Measurements from ENCODE around the gene DSC3.
"Not testable (repeated sequence)": the region's sequence is repeated elsewhere in the genome, so short reads cannot be mapped to it uniquely, and the experiment has no call there.

Gene DSC3

DNA sequence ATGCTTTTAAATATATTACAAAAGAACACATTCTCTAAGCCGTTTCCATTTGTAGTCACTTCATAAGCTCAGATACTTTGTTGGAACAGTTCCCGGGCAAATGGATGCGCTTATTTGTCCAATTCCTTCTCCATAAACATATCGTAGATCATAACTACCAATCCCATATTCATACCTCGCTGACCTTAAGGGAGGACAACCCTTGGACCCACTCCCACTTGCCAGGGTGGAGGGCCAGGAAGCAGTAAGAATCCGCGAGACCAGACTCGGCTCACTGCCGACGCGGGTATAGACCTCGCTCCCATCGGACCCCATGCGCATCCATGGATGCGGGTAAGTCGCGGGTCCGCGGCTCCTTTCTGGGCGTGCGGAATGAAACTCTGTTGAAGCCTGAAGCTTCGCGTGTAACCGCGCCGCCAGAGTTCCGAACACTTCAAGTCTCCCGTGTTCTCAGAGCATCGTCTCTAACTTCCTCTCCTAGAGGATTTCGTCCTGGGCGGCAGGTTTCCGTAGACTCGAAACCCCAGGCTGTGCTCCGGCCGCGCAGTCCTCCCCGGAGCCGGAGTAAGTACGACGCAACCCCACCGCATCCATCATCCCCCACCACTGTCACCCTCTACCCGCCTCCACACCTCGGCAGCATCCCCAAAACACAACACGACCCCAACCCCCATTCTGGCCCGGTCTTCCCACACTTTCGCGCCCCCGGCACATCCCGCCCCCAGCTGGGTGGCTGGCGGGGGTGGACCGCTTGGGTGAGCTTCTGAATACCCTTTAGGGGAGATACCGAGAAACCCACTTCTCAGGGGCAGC lies 1.1 kb downstream of the DSC3 start:
- DNase-seq (ENCODE audit: low spot score), result no peak

DNA sequence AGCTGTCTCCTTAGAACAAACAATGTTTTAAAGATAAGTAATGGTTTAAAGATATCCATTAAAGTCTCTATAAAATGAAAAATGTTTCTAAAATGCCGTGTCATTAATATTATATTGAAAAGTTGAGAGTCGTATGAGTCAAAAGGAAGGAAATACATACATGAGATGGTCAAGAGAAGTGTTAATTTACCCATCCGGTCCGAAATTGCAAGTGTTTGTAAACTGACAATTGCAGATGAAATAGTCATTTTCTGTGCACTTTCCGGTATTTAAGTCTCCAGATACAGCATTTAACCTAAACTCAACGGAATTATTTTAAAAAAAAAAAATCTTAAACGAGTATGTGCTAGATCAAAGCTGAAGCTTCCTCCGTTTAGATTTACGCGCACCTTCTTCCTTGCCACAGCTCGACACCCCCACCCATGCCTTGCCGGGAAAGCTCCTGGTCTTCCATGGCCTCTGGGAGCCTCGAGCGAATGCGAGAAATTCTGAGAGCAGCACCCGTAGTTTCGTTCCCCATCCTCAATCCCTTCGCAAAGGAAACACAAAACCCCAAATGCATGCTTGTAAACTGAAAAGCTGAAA lies 1.8 kb downstream of the DSC3 start:
- DNase-seq (ENCODE audit: low spot score), result no peak

DNA sequence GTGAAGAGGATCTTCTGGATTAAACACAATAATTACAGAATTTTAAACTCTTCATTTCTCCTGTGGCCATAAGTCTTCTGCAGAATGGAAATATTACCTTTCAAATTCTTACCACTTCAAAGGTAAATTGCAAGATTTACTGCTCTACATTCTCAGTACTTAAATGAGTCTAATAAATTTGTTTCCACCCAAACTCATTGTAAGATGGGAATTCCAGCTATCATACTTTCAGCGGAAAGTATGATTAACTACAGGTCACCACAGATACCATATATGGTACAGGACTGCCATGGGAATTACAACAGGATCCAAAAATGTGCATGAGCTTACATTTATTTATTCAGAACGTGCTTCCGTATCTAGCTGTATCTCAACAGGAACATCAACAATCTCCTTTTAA lies 3.1 kb downstream of the DSC3 start:
- no peak for DNase-seq (ENCODE audit: low spot score)

DNA sequence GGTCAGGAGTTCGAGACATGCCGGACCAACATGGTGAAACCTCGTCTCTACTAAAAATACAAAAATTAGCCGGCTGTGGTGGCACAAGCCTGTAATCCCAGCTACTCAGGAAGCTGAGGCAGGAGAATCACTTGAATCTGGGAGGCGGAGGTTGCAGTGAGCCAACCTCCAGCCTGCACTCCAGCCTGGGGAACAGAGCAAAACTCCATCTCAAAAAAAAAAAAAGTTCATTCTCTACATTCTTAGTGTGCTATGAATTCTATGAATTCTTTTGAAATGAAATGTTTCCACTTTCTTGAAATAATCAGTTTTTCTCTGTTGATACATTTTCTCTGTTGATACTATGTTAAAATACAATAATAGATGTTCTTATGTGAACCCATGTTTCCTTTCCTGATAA lies 4.9 kb downstream of the DSC3 start:
- not testable (repeated sequence) for DNase-seq (ENCODE audit: low spot score)

DNA sequence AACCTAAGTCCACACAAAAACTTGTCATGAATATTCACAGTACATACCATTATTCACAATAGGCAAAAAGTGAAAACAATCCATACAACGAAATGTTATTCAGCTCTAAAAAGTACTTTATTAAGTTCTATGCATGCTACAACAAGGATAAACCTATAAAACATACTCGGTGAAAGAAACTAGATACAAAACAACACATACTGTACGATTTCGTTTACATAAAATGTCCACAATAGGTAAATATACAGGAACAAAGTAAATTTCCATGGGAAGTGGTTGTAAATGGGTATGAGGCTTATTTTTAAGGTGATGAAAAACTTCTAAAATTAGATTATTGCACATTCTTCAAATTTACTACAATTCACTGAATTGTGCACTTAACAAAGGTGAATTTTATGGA lies 8.0 kb downstream of the DSC3 start:
- no peak for DNase-seq (ENCODE audit: low spot score)

DNA sequence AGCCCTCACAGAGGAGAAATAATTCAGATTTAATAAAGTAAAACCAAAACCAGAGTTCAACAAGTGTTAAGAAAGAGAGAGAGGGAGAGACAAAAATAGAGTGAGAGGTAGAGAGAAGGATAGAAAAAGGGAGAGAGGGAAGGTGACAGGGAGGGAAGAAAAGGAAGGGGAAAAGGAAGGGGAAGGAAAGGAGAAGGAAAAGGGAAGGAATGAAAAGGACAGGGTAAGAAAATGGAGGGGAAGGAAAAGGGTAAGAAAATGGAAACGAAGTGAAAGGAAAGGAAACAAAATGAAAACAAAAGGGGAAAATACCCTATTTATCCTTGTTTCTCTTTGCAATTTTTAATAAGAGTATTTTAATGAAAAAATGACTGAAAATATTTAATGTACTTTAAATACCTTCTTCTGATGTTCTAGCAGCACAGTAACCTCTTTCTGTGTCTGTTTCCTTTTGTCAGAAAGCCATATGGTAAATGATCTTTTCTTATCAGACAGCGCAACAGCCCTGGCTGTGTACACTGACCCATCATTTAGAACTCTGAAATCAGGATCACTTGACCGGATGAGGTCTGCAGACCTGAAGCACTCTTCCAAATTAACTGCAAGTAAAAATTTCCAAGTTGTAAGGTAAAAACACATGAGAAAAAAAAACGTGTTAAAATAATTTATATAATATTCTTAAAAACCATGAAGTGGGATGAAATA lies 11.8 kb downstream of the DSC3 start:
- no peak for DNase-seq (ENCODE audit: low spot score)

DNA sequence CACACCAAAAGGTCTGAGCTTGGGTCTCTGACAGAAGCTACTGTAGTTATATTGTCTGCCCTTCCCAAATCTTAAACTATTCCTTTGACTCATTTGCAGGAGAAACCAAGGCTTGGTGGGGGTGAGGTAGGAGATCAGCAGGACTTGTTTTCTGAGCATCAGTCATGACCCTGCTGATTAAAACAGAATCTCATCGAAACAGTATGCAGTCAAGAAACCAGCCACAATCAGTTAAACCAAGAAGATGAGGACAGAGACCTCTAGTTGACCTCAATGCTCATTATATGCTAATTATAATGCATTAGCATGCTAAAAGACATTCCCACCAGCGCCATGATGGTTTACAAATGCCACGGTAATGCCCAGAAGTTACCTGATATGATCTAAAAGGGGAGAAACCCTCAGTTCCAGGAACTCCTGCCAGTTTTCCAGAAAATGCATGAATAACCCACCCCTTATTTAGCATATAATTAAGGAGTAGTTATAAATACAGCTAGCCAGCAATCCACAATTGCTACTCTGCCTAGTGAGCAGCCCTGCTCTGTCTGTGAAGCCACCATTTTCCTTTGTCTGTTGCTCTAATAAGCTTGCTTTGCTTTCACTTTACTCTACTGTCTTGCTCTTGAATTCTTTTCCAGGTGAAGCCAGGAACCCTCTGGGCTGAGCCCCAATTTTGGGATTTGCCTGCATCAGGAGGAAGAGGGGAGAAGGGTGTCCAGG lies 26.7 kb downstream of the DSC3 start:
- DNase-seq (ENCODE audit: low spot score), result no peak

DNA sequence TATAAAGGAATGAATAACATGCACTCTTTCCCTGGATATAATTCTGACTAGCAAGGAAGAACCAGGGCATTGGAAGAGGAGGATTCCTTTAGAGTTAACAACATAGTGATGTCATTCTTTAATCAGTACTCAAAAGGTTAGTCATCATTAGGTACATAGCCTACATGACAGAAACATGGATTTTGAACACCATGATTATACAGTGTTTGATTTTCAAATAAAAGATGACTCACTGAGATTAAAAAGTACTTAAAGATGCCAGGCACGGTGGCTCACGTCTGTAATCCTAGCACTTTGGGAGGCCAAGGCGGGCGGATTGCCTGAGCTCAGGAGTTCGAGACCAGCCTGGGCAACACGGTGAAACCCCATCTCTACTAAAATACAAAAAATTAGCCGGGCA lies 31.1 kb downstream of the DSC3 start:
- DNase-seq (ENCODE audit: low spot score), result not testable (repeated sequence)

DNA sequence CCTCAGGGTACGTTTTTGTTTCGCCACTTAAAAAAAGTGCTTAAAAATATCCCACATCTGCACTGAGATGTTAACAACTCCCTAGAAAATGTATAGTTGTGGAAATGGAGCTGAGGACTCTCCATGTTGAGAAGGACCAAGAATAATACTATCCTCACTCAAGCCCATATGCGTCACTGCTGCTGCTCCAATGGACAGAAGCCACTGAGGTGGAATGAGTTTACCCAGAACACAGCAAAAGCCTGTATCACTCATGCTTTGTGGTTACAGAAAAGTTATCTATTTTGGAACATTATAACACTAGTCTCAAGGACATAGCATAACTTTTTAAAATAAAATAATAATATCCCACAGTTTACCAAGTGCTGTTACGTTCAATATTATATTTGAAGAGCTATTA lies 31.9 kb downstream of the DSC3 start:
- DNase-seq (ENCODE audit: low spot score), result no peak

DNA sequence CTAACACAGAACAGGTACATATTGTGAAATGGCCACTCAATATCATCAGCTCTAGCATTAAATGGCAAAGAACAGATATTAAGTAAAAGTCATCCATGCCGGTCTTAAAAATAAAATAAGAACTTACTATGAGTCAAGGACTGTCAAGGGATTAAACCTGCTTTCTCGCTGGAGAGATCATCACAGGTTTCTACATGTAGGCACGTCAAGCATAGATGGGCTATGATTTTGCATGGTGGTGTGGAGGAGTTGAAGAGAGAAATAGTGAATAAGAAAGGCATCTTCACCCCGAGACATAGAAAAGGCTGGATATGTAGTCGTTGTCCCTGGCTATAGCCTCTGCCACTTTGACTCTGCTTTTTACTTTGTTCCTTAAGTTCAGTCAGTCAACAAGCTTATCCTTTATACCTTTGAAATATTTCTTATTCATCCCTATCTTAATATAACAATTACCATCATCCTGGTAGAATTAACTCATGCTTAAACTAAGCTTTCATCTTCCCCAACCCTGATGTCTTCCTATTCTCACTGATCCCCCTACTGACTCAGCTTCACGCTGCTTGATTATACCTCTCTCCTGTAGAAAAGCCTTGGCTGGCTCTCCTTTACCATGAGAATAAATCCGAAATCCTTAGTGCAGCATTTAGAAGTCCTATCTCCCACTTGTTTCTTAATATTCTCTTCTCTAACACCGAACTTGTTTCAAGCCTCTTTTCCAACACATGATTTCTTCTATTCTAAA lies 42.5 kb downstream of the DSC3 start:
- DNase-seq (ENCODE audit: low spot score), result no peak

DNA sequence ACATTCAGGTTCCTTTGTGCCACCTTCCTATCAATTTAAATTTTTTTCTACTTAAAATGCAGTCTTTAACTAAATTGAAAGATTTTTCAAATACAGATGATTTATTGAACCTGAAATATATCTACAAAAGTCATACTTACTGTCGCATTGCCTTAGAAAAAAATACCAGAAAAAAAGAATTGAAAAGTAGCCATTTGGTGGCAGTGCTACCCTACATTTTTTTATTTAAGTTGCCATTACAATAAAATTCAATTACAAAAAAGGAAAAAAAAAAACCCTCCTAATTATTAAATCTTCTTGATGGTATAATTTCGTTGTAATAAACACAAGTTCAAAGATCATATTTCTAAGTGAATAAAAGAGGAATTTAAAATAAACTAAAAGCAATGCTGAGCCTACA lies 43.4 kb downstream of the DSC3 start:
- DNase-seq (ENCODE audit: low spot score), result no peak

DNA sequence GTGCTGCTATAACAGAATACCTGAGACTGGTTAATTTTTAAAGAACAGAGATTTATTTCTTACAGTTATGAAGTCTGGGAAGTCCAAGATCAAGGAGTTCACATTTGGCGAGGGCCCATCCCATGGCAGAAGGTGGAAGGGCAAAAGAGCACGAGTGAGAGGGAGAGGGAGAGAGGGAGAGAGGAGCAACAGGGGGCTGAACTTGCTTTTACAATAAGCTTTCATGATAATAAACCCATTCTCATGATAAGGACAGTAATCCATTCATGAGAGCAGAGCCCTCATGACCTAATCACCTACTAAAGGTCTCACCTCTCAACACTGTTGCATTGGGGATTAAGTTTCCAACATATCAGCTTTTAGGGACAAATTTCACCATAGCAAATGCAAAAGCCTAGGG lies 45.3 kb downstream of the DSC3 start:
- DNase-seq (ENCODE audit: low spot score), result no peak

DNA sequence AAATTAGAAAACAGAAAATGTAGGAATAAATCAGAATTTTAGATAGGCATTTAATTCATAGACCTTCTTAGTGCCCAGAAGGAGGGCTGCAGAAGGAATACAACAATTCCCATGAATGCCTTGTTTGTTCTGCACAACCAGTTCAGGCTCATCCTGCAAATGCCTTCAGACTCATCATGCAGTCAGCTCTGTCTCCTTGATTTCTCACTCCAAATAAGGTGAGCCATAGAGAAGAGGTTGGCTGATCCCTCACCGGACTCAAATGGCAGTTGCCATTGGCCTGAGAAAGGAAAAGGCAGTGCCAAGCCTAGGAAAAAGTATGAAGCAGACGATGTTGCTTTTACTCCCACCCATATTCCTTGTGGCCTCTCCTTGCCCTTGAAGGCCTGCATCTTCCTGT lies 50.3 kb downstream of the DSC3 start:
- DNase-seq (ENCODE audit: low spot score), result no peak

DNA sequence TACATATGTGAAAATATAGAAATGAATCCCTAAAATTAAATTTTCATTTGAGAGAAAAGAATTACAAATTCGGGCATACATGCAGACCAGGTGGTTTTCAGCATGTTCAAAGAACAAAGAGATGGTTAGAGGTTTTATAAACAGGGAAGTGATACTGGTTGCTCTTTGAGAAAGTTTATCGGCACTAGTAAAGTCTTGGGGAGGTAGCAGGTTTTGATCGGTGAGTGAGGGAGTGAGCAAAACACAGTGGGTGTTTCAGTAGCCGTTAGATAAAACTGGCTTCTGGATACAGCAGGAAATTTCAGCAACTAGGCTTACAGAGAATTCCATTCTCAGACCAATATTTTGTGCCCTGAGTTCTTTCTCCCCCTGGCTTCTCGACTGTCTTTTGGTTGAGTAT lies 51.1 kb downstream of the DSC3 start:
- no peak for DNase-seq (ENCODE audit: low spot score)

DNA sequence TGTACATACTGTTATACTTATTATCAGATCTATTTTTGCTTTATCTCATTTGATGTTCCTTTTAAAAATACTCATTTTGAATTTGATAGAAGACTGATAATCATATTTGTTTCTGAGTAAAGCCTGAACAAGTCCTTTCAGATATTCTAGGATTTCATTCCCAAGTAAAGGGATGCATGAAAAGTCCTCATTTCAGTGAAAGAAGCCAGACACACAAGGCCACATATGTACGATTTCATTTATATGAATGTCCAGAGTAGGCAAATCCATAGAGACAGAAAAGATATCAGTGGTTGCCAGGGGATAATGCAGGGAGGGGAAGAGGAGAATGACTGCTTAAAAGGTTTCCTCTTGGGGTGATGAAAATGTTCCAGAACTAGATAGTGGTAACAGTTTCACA lies 53.4 kb downstream of the DSC3 start:
- no peak for DNase-seq (ENCODE audit: low spot score)

DNA sequence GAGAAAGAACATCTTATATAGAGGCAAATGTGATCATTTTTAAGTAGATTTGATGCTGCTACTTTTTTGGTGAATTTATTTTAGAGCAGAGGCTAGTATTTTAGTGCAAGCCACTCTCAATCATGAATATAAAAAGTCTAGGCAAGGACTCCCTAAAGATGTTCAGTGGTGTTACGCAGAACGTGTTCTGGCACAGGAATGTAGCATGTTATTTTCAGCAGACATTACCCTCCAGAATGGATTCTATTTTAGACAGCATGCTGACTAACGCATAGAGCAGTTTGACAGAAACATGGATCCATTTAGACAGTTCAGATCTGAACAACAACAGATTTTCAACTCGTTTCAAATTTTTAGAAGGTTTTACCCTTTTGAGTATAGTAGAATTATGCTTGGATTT lies 54.1 kb downstream of the DSC3 start:
- no peak for DNase-seq (ENCODE audit: low spot score)

DNA sequence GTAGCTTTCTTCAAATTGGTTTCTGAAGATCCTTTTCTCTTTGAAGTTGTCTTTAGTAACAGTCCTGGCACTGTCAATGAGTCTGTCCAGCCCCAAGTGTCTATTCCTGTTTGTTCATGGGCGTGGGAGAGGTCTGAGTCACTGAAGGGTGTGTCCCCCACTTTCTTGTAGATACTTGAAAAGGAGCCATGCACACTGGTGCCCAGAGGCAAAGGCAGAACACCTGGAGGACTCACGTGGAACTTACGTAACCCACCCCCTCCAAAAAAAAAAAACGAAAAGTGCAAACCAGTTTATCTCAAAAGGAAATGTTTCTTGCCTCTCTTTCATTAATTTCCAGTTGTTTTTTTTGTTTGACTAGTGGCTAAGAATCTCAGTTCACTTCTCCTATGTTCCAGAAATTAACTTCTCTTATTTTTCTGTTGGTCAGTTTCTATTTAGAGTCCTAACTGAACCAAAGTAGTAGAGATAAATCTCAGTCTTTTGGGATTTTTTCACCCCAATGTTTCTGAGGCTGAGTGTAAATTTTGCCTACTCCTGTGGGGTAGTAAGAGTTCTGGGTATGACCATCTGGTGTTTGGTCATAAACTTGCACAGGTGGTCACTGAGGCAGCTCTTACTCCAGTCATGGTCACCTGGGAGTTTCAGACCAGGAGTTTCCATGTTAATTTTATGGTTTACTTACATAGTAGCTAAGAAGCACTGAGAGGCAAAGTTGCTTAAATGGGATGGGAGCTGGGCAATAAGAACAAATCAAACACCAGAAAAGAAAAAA lies 54.9 kb downstream of the DSC3 start:
- DNase-seq (ENCODE audit: low spot score), result no peak

DNA sequence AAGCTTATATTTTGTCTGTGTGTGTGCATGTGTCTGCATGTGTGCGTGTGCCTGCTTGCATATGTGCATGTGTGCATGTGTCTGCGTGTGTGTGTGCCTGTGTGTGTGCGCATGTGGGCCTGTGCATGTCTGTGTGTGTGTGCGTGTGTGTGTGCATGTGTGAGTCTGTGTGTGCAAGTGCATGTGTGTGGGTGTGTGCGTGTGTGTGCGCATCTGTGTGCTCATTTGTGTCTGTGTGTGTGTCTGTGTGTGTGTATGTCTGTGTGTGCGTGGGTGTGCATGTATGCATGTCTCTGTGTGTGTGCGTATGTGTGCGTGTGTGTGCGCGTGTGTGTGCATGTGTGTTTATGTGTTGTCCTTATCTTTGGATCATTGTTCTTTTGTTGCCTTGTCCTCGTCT lies 56.8 kb downstream of the DSC3 start:
- DNase-seq (ENCODE audit: low spot score), result no peak

DNA sequence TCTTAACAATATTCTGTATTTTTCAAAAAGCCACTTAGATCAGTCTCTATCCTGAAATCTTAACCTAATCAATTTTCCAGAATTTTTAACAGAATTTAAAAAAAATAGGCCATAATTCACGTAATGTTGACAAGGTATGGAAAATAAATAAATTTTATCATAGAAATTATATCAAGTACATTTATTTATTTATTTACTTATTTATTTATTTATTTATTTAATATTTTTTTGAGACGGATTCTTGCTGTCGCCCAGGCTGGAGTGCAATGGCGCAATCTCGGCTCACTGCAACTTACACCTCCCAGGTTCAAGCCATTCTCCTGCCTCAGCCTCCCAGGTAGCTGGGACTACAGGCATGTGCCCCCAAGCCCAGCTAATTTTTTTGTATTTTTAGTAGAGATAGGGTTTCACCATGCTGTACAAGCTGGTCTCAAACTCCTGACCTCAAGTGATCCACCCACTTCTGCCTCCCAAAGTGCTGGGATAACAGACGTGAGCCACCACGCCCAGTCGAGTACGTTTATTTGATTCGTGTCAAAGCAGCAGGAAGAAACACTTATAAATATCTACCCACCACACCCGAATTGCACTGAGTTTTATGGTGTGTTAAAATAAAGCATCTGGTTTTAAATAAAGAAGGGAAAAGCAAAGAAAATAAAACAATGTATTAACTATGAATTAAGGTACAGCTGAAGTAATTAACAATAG lies 60.1 kb downstream of the DSC3 start:
- no peak for DNase-seq (ENCODE audit: low spot score)

DNA sequence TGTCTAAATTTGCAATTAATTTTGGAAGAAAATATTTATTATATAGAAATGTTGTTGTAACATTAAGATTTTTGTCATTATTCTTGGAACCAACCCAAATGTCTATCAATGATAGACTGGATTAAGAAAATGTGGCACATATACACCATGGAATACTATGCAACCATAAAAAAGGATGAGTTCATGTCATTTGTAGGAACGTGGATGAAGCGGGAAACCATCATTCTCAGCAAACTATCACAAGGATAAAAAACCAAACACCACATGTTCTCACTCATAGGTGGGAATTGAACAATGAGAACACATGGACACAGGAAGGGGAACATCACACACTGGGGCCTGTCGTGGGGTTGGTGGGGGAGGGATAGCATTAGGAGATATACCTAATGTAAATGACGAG lies 64.5 kb downstream of the DSC3 start:
- not testable (repeated sequence) for DNase-seq (ENCODE audit: low spot score)

All from CD4-positive, alpha-beta T cell treated with Interleukin-2 at 100 ng/mL for 4 hours (primary cell).